Body of pancreas (tissue), 4 donors: ENCODE data around the gene TEAD3.

Experiments
- CTCF ChIP-seq, 7 experiments: fragments of 450-650 bp in 4 of 7; fragments of 200-600 bp in 3 of 7; sonication (generic) in 3 of 7; IDR thresholded peaks; one replicate each; pipeline ENCODE4 v1.5.1; 2016 to 2019; ENCODE audit warnings: antibody characterized with exemption in 7 of 7
- POLR2A ChIP-seq, 3 donors: fragments of 450-650 bp; IDR thresholded peaks; one replicate each; pipeline ENCODE4 v1.6.1; 2016; ENCODE audit warnings: antibody characterized with exemption in 3 of 3, mild to moderate bottlenecking in 2 of 3

- TF ChIP-seq POLR2A (IDR thresholded peaks at IDR 0.05) (no peak), CTCF (IDR thresholded peaks at IDR 0.05) (no peak)
These were observed 9.1 kb upstream of the TEAD3 start for GRCh38 chr6:35505999-35506412.
